Measurements from ENCODE around the gene RAP1B. TPM values are rescaled to one million over a fixed set of nuclear protein-coding genes. Genes with fewer than 3 reads are reported as not detected.
"Not testable (repeated sequence)": the region's sequence is repeated elsewhere in the genome, so short reads cannot be mapped to it uniquely, and the experiment has no call there.

Gene RAP1B
- polyA plus RNA-seq, 4 donors: 175 to 219 (median 200) TPM

DNA sequence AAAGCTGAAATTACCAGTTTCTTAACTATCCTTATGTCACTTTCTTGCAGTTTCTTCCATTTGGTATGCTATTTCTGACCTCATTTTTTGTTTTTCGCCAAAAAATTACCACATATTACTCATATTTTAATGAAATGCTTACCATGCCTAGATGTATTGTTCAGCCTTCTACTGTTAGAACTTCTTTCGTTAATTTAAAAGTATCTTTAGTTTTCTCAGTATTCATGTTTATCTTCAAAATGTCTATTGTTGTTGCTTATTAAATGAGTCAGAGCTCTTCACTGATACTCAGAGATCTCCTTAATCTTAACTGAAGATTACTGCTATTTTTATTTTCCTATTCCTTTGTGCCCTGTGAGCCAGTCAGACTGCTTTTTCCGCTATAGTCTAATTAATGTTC is 20.5 kb downstream of the RAP1B start:
- DNase-seq (ENCODE audit: low read depth in 4 of 4, low spot score in 3 of 4): no peak

DNA sequence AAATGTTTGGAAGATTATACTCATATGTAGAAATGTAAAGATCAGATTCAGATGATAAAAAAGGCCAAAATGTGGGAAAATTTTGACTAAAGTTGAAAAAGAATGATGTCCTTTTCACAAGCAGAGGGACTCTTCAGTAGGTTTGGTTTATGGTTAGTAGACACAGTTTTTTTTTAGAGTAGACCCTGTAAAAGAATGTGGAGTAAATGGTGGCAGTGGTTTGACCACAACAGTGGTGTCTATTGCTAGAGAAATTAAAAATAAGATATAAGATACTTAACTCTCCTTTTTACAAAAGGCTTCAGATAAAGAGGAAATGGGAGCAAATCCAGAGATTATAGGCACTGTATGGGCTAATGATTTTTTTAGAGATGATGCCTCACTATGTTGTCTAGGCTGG is 21.8 kb downstream of the RAP1B start:
- DNase-seq (ENCODE audit: low read depth in 4 of 4, low spot score in 3 of 4): no peak

DNA sequence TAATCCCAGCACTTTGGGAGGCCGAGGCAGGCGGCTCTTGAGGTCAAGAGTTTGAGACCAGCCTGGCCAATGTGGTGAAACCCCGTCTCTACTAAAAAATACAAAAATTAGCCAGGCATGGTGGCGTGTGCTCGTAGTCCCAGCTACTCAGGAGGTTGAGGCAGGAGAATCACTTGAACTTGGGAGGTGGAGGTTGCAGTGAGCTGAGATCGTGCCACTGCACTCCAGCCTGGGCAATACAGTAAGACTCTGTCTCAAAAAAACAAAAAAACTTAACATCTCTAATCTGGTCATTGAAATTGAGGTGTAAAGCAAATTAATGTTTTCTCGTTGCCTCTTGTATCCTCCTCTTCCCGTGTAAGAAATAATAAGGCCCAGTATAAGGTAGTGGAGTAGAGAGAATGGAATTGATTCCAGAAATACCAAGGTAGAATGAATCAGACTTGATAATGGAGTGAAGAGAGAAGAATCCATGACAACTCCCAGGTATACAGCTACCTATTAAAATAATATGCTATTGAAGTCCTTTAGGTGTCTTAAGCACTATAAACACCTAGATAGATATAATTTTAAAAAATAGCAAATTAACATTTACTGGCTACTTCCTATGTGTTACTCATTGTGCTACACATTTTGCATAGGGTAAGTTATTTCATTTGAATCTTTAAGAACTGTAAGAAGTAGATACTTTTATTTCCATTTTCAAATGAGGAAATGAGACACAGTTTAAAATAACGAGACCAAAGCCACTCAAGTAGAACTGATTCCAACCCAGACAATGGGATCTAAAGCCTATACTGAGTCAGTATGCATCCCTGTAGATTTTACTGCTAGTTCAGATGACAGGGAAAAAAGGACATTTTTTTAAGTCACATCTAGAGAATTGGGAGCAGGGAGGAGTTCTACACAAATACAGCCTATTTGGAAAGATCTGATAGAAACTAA is 23.2 kb downstream of the RAP1B start:
- DNase-seq (ENCODE audit: low read depth in 4 of 4, low spot score in 3 of 4): no peak

DNA sequence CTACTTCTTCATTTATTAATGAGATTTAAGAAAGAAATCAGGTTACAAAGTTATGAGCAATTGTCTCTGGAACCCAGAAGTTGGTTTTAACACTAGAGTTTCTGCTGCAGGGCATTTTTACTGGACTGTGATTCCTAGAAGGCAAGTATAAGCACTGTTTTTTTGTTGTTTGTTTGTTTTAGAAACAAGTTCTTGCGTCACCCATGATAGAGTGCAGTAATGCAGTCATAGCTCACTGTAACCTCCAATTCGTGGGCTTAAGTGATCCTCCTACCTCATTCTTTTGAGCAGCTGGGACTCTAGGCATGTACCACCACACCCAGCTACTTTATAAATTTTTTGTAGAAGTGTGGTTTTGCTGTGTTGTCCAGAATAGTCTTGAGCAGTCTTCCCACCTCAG is 25.6 kb downstream of the RAP1B start:
- DNase-seq (ENCODE audit: low read depth in 4 of 4, low spot score in 3 of 4): no peak

DNA sequence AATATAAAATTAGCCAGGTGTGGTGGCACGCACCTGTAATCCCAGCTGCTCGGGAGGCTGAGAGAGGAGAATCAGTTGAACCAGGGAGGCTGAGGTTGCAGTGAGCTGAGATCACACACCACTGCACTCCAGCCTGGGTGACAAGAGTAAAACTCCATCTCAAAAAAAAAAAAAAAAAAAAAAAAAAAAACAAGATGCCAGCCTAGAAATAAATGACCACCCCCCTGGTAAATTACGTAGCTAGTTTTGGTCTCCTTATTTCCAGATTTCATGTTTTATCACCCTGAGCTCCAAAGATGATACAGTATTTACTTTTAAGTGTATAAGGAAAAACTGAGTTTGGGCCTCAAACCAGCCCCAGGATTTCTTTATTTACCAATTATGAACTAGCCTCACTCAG is 26.7 kb downstream of the RAP1B start:
- DNase-seq (ENCODE audit: low read depth in 4 of 4, low spot score in 3 of 4): not testable (repeated sequence)

DNA sequence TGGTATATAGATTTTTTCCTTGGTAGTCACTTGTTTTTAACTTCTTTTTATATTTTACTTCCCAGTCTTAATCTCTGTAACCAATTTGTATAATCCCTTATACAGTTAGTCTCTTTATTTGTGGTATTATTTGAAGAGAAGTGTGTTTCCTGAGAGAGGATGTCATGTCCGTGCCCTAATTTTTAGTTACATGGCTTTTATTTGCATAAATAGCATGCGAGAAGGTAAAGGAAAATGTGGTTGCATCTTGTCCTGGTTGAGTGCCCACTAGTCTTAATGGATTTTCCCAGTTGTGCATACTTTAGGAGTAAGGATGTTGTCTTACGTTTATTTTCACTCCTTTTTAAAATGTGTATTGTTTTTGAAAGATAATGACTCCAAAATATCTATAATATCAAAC is 27.5 kb downstream of the RAP1B start:
- no peak for DNase-seq (ENCODE audit: low read depth in 4 of 4, low spot score in 3 of 4)

DNA sequence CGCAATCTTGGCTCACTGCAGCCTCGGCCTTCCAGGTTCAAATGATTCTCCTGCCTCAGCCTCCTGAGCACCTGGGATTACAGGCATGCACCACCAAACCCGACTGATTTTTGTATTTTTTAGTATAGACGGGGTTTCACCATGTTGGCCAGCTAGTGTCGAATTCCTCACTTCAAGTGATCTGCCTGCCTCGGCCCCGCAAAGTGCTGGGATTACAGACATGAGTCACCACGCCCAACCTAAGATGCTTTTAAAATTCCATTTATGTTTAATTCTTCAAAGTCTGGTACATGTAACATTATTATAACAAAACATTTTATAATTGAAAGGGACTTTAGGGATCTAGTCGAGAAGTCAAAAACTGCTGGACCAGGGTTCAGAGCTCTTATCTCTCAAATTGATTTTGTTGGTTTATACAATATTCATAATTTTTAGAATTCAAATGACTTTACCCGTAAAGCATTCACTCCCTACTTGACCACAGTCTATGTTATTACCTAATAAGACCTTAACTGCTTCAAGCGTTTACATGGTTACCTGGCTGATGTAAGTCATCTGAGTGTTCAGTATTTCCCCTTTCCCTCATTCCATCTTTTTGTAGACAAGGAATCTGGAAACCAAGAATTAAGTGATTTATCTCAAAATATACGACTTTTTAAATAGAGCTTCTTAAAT is 28.2 kb downstream of the RAP1B start:
- DNase-seq (ENCODE audit: low read depth in 4 of 4, low spot score in 3 of 4): no peak

DNA sequence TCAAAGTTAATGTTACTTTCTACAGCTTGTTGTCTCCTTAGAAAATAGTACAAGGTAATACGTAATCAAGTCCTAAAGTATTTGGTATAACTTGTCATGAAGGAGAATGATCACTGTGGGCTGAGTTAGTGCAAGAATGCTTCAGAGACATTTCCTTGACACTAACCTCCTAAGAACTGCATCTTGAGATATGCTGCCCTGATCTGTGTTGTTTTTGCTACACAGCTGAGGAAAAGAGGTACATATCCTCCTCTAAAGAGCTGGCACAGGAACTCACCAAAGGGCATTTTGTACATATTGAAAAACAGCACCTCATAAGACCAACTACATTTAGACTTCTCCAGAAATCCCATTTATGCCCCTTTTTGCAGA is 28.7 kb downstream of the RAP1B start:
- no peak for DNase-seq (ENCODE audit: low read depth in 4 of 4, low spot score in 3 of 4)

DNA sequence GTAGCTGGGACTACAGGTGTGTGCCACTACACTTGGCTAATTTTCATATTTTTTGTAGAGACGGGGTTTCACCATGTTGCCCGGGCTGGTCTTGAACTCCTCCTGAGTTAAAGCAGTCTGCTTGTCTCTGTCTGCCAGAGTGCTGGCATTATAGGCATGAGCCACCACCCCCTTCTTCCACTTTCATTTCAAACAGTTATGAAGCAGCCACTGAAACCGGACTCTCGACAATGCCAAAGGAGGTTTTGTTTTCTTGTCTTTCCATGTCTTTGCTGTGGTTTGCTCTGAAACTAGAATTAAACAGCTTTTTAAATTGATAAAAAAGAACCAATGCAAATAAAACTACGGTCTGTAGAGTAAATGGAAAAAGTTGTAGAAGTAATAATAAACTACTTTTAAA is 30.4 kb downstream of the RAP1B start:
- DNase-seq (ENCODE audit: low read depth in 4 of 4, low spot score in 3 of 4): no peak

DNA sequence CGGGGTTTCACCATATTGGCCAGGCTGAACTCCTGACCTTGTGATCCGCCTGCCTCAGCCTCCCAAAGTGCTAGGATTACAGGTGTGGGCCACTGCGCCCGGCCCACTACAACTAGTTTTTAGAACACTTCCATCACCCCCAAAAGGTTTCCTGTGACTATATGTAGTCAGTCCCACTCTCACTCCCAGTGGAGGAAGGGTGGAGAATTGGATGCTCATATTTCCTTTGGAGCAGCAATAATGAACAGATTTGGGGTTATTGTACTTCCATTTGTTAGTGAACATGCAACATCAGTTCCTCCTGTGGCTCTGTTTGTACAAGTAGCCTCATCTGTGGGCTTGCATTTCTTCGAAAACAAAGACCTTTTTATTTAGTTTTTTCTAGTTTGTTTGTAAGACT is 35.8 kb downstream of the RAP1B start:
- no peak for DNase-seq (ENCODE audit: low read depth in 4 of 4, low spot score in 3 of 4)

DNA sequence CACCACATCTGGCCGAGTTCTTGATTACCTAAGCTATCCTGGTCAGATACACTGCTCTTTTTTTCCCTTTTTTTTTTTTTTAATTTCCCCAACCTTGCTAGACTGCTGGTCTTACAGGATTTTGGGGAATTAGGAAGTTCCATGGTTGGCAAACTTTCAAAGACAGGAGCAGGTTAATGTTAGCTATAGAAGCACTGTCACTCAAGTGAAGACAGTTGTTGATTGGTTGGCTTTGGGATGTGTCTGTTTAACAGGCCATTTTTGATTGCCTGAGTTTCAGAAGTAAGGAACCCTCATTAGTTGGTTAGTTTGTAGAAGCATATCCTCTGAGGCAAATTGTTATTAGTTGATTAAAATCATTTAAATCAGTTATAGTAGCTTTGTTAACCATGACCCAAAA is 36.8 kb downstream of the RAP1B start:
- no peak for DNase-seq (ENCODE audit: low read depth in 4 of 4, low spot score in 3 of 4)

DNA sequence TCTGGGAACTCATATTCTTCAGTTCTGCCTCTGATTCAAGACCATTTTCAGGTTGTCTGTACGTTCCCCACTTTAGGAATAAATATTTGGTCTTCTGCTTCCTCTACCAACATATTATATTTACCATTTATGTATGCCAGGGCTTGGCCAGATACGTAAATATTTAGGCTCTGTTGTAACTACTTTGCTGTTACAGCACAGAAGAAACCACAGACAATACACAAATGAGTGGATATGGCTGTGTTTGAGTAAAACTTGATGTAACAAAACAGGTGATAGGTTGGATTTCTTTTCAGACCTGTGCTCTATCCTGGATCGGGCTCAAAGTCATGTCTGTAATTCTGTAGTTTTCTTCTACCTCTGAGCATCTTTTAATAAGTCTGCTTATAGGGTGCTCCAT is 37.5 kb downstream of the RAP1B start:
- DNase-seq (ENCODE audit: low read depth in 4 of 4, low spot score in 3 of 4): no peak

DNA sequence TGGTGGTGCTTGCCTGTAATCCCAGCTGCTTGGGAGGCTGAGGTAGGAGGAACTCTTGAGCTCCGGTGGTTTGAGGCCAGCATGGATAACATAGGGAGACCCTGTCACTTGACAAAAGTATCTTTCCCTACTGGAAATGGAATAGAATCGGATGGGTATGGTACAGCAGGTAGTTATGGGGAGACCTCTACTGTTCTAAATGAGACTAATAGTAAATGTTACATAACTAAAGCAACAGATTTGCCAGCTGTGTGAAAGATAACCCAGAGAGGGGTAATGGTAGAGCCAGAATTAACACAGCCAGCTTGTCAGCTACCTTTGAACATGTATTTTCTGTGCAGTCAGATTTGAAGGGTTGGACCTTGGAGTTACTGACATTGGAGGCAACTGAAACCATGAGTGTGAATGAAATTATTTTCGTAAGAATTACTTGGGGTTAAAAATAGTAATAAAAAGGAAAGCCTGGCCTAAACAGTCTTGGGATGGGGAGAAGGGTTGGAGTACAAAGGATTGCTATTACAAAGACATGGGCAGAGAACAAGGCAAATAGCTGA is 54.4 kb downstream of the RAP1B start:
- no peak for DNase-seq (ENCODE audit: low read depth in 4 of 4, low spot score in 3 of 4)

DNA sequence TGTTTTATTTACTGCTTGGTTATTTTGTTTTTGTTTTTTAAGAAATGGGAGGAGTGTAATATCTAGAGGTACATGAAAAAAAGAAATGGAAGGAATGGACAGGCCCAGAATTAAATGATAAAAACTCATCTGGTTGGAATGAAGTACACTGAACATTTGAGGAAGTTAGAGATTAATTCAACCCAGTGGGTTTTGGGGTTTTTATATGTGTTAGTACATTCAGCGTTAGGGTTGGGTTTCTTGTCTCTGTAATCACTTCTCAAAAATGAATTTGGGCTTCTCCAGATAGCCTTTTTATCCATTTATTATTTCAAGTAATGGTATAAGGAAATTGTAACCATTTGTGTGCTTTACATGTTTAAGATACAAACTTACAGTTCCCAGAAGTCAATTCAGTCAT is 56.6 kb downstream of the RAP1B start:
- no peak for DNase-seq (ENCODE audit: low read depth in 4 of 4, low spot score in 3 of 4)

DNA sequence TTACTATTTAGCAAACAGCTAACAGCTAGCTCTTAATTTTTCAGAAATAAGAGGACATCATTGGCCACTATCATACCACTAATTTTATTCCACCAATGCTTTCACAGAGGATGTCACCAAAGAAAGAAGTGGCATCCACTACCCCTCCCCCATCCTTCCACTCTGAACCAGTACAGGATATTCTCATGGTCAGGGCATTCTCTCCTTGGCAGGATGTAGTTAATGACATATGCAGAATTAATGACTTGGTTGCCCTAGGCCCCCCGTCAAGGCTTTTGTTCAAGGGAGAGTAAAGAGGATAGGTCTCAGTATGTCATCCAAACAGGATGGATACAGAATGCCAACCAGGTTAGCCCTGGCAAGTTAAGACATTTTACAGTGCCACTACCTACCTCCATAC is 57.2 kb downstream of the RAP1B start:
- no peak for DNase-seq (ENCODE audit: low read depth in 4 of 4, low spot score in 3 of 4)

DNA sequence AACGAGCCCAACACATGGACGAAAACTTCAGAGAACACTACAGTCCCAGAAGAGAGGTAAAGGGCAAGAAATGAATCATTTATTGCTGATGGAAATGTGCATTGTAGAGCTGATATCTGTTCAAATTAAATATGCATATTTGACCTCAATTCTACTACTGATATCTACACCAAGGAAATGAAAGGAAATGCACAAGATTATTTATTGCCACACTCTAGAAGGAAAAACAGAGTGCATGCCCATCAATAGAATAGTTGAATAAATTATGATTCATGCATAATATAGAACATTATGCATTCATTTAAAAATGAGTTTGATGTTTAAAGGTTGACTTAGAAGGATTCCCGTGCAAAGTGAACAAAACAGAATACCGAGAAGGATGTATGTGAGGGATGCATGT is 60.5 kb downstream of the RAP1B start:
- no peak for DNase-seq (ENCODE audit: low read depth in 4 of 4, low spot score in 3 of 4)

DNA sequence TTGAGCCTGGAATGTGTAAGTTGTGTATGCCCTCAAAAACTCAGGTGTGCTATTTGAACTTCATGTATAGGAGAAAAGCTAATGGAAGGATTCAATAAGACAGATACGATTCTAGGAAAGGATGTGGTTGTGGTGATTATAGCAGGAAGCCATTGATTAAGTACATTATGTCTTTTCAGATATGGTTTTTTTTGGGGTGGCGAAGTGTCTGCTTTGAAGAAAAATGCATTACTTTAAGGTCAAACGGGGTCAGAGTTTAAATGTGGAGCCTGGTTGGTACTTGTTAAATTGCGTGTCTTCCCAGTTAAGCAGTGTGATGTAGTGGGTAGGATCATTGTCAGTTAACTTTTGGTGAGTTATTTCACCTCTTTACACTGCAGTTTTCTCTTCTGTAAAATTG is 63.1 kb downstream of the RAP1B start:
- no peak for DNase-seq (ENCODE audit: low read depth in 4 of 4, low spot score in 3 of 4)

DNA sequence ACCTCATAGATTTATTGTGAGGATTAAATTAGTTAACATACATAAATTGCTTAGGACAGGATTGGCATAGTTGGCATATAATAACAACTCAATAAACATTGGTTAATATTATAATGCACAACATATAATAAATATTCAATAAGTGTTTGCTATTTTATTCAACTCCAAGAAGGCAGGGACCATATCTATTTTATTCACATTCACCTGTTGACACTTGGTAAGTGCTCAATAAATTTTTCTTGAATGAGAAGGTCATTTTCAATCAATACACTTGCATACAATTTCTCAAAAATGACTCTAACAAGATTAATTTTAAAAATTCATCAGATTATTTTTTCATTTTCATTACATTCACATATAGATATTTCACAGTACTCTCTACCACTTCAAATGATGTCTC is 63.7 kb downstream of the RAP1B start:
- no peak for DNase-seq (ENCODE audit: low read depth in 4 of 4, low spot score in 3 of 4)

DNA sequence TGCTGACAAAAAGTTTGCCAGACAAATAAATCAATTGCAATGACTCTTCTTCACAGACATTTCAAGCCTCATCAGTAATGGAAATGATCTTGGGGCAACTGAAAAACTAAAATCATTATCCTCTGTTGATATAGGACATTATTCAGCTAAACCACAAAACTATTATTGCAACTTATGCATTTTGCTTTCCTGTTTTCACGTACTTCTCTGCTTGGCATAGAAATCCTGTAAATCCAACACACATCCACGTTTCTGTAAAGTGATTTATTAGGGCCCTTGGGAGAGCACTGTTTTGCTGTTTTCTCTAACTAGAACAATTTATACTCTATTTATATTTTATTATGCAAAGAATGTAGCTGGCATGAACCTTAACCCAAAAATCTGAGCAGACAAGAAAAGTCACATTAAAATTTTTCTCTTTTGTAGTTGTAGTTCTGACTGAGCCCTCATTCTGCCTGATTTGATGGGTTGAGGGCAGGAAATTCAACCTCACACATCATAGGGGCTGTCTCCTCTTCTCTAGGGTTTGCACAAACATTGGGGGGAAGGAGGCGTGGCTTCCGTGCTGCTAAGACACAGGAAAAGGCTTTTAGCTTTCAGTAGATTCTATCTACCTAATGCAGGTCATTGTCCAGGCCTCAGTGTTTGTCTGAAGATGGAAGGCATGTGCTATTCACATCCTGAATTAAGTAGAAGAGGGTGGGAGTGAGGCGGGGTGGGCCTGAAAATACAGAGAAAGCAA is 64.6 kb downstream of the RAP1B start:
- DNase-seq (ENCODE audit: low read depth in 4 of 4, low spot score in 3 of 4): no peak

DNA sequence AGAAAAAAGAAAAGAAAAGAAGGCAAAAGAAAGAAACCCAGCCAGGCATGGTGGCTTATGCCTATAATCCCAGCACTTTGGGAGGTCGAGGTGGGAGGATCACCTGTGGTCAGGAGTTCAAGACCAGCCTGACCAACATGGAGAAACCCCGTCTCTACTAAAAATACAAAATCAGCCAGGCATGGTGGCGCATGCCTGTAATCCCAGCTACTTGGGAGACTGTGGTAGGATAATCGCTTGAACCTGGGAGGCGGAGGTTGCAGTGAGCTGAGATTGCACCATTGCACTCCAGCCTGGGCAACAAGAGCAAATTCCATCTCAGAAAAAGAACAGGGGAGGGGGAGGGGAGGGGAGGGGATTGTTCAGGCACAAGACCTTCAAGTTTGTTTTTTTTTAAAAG is 66.2 kb downstream of the RAP1B start:
- not testable (repeated sequence) for DNase-seq (ENCODE audit: low read depth in 4 of 4, low spot score in 3 of 4)

DNA sequence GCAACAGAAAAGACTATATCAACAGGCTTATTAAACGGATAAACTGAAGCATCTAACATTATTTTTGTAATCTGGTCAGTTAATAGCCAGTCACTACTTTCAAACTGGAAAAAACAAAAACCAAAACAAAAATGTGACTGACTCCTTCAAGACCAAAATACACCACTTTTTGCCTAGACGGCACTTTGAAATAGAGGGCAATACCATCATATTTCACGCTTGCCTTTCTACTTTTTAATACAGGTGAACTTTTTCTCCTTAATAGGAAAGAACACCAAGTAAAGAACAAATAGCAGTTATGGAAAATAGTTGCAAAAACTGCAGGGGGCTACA is 75.5 kb downstream of the RAP1B start:
- DNase-seq (ENCODE audit: low read depth in 4 of 4, low spot score in 3 of 4): no peak

All from right renal pelvis (tissue), 4 donors.